GM19240 (cell line): ENCODE data around the gene GRIN3A.

Experiments used
- DNase-seq: peaks from one replicate; pipeline ENCODE4 v3.0.0; 2011; ENCODE audit warnings: low spot score; ENCODE audit not compliant: insufficient read length

Gene GRIN3A

DNA sequence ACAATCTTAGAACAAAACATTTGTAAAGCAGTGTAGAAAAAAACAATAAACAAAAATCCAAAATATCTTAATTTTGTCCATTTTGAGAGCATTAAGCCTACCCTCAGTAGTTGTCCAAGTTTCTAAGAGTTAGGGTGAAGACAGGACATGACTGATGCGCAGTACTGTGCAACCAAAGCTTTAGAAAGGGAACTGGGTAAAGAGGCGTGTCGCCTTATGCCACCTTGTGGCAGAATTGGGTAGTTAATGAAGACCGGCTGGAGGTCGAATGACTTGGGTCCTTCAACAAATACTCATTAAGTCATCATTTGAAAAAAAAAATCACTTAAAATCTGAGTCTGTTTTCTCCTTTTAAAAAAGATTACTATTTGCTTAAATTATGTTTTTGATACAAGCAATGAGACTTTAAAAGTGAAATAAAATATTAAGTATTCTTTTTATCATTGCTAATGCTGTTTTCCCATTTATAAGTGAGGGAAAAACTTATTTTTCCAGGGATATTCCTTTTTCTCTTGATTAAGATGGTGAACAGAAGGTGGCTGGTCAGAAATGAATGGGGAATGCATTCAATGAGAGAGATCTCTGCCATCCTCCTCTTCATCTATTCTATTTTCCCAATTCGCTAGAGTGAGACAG is 208.3 kb downstream of the GRIN3A start:
- DNase-seq: peak; percentile 38

DNA sequence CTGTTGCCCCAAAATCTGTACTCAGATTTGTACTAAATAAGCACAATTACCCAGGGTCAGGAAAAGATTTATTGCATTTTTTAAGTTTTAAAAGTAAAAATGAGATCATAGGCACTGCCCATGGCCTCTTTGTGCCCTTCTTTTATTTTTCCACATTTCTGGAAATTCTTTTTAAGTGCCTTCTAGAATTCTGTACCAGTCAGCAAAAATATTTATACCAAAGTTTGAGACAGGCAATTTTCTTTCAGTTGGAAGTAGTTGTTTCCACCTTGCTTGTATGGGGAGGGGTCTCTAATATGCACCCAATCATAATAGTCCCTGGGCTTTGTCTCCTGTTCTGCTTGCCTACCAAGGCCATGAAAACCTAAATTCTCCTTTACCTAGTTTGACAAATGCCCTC is 210.4 kb downstream of the GRIN3A start:
- no peak for DNase-seq

DNA sequence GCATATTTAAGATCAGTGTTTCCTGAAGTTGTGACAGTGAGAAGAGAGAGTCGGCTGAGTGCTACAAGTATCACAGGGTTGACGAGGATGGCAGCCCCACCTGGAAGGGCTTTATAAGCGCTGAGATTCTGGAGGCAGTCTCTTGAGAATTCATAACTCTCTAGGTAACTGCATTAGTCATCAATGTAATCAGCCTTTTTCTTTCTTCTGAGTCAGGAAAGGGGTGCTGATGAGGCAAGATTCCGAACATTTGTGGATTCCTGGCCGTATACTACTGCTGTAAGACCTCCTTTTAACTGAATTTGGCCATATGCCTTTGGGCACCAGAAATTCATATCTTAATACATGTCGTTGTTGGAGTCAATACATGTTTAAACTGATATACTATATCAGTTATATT is 211.4 kb downstream of the GRIN3A start:
- DNase-seq: no peak

DNA sequence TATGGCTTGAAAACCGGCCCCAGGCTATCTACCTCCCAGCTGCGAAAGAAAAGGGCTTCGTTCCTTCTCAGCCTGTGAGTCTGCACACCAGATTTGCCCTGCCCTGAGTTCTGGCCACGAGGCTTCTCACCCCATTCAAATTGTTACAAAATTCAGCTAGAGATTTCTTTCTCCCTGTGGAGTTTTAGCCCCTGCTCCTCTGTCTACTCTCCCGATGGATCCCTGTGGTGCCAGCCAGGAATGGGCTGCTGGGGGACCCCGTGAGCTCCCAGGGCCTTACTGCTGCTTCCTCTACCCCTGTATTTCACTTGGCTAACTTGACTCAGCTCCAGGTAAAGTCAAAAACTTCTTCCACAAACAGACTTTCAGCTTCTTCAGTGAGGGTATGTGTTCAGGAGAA is 214.1 kb downstream of the GRIN3A start:
- DNase-seq: no peak
